Measurements from ENCODE around the gene MSH3.

MSH3 gene

GRCh38 chr5:80860924-80861613 is 206.6 kb downstream of the MSH3 start:
- H4K20me1 ChIP-seq: no peaks in the 10 kb centered on the region
- no peak overlapping the region for H3K9ac ChIP-seq
- TF ChIP-seq Cebpa-rat (IDR thresholded peaks at IDR 0.05): no peak
- no peak overlapping the region for H3K27ac ChIP-seq
- 0 out of 20 replicates have a peak, but pooled peaks cover 0 to 8% (median 0%) of the 10 kb centered on the region in 10 experiments for H3K4me1 ChIP-seq
- no peak overlapping the region for H3K4me3 ChIP-seq
- peaks cover 15 to 39% (median 28%) of the 10 kb centered on the region in 11 experiments for H3K9me3 ChIP-seq (replicated peaks in 1 of 11)
- peak overlapping the region in 1 of 11 experiments; percentile 17; a peak in 1 of 22 replicates for H3K4me2 ChIP-seq
- no peaks in the 10 kb centered on the region for H3K27me3 ChIP-seq
- peaks cover 26 to 84% (median 63%) of the 10 kb centered on the region in 11 experiments for H3K36me3 ChIP-seq

- Histone ChIP-seq H3K4me2 (no peak overlapping the region), H3K9ac (no peak overlapping the region), H3K36me3 (peaks cover 29 to 85% (median 60%) of the 10 kb centered on the region in 11 experiments), H4K20me1 (no peaks in the 10 kb centered on the region), H3K4me1 (peaks cover 0 to 8% (median 0%) of the 10 kb centered on the region in 10 experiments; a peak in 1 of 20 replicates), H3K27me3 (no peaks in the 10 kb centered on the region), H3K4me3 (no peak overlapping the region), H3K9me3 (replicated peaks in 1 of 11) (peaks cover 0 to 25% (median 9%) of the 10 kb centered on the region in 11 experiments; a peak in 11 of 22 replicates), H3K27ac (no peak overlapping the region)
- TF ChIP-seq Cebpa-rat (IDR thresholded peaks at IDR 0.05): no peak
Measured at GRCh38 chr5:80863708-80864107, 209.3 kb downstream of the MSH3 start.

- Histone ChIP-seq H3K9me3 (replicated peaks in 1 of 11) (peaks cover 0 to 21% (median 7%) of the 10 kb centered on the region in 11 experiments; a peak in 10 of 22 replicates), H3K27ac (no peak overlapping the region), H3K9ac (no peak overlapping the region), H3K4me2 (no peak overlapping the region), H4K20me1 (no peaks in the 10 kb centered on the region), H3K36me3 (peaks cover 29 to 86% (median 60%) of the 10 kb centered on the region in 11 experiments), H3K27me3 (no peaks in the 10 kb centered on the region), H3K4me3 (no peak overlapping the region), H3K4me1 (peaks cover 0 to 8% (median 0%) of the 10 kb centered on the region in 10 experiments; a peak in 1 of 20 replicates)
- TF ChIP-seq Cebpa-rat (IDR thresholded peaks at IDR 0.05): no peak
Measured at GRCh38 chr5:80864109-80864508, 209.7 kb downstream of the MSH3 start.

- Histone ChIP-seq H4K20me1 (no peaks in the 10 kb centered on the region), H3K27me3 (no peaks in the 10 kb centered on the region), H3K36me3 (peaks cover 29 to 78% (median 56%) of the 10 kb centered on the region in 11 experiments), H3K9ac (no peak overlapping the region), H3K4me3 (no peak overlapping the region), H3K9me3 (replicated peaks in 1 of 11) (peaks cover 0 to 15% (median 5%) of the 10 kb centered on the region in 11 experiments; a peak in 7 of 22 replicates), H3K4me2 (no peak overlapping the region), H3K4me1 (peaks cover 0 to 8% (median 0%) of the 10 kb centered on the region in 10 experiments; a peak in 1 of 20 replicates), H3K27ac (no peak overlapping the region)
- no peak for TF ChIP-seq Cebpa-rat (IDR thresholded peaks at IDR 0.05)
Measured at GRCh38 chr5:80864706-80865435, 210.4 kb downstream of the MSH3 start.

GRCh38 chr5:80865551-80865950 is 211.1 kb downstream of the MSH3 start:
- H3K4me3 ChIP-seq: no peak overlapping the region
- no peak for TF ChIP-seq Cebpa-rat (IDR thresholded peaks at IDR 0.05)
- H3K4me2 ChIP-seq: no peak overlapping the region
- peaks cover 0 to 11% (median 4%) of the 10 kb centered on the region in 11 experiments; a peak in 7 of 22 replicates for H3K9me3 ChIP-seq (replicated peaks in 1 of 11)
- H3K9ac ChIP-seq: no peak overlapping the region
- H3K27me3 ChIP-seq: no peaks in the 10 kb centered on the region
- no peak overlapping the region for H3K27ac ChIP-seq
- H4K20me1 ChIP-seq: no peaks in the 10 kb centered on the region
- H3K36me3 ChIP-seq: peaks cover 35 to 77% (median 53%) of the 10 kb centered on the region in 11 experiments
- peaks cover 0 to 7% (median 0%) of the 10 kb centered on the region in 10 experiments; a peak in 1 of 20 replicates for H3K4me1 ChIP-seq

GRCh38 chr5:80866371-80866770 is 211.9 kb downstream of the MSH3 start:
- Histone ChIP-seq H3K4me3 (no peak overlapping the region), H3K9ac (no peak overlapping the region), H3K9me3 (replicated peaks in 1 of 11) (peaks cover 0 to 11% (median 0%) of the 10 kb centered on the region in 11 experiments; a peak in 3 of 22 replicates), H3K36me3 (peaks cover 39 to 71% (median 52%) of the 10 kb centered on the region in 11 experiments), H3K4me2 (no peak overlapping the region), H3K27me3 (no peaks in the 10 kb centered on the region), H3K4me1 (no peaks in the 10 kb centered on the region; a peak in 1 of 20 replicates), H3K27ac (no peak overlapping the region), H4K20me1 (no peaks in the 10 kb centered on the region)
- no peak for TF ChIP-seq Cebpa-rat (IDR thresholded peaks at IDR 0.05)

GRCh38 chr5:80867233-80867632 is 212.8 kb downstream of the MSH3 start:
- Histone ChIP-seq H3K27me3 (no peaks in the 10 kb centered on the region), H3K4me3 (no peak overlapping the region), H4K20me1 (no peaks in the 10 kb centered on the region), H3K36me3 (peaks cover 41 to 71% (median 52%) of the 10 kb centered on the region in 11 experiments), H3K9me3 (replicated peaks in 1 of 11) (peaks cover 0 to 11% (median 0%) of the 10 kb centered on the region in 11 experiments; a peak in 3 of 22 replicates), H3K9ac (no peak overlapping the region), H3K4me2 (no peak overlapping the region), H3K27ac (no peak overlapping the region), H3K4me1 (no peaks in the 10 kb centered on the region; a peak in 1 of 20 replicates)
- no peak for TF ChIP-seq Cebpa-rat (IDR thresholded peaks at IDR 0.05)

GRCh38 chr5:80870442-80870841 is 216.0 kb downstream of the MSH3 start:
- H3K9ac ChIP-seq: no peak overlapping the region
- no peak overlapping the region for H3K27ac ChIP-seq
- H3K4me2 ChIP-seq: no peak overlapping the region
- H3K36me3 ChIP-seq: peaks cover 45 to 78% (median 66%) of the 10 kb centered on the region in 11 experiments
- TF ChIP-seq Cebpa-rat (IDR thresholded peaks at IDR 0.05): no peak
- H3K4me3 ChIP-seq: no peak overlapping the region
- H3K4me1 ChIP-seq: no peaks in the 10 kb centered on the region; a peak in 1 of 20 replicates
- no peaks in the 10 kb centered on the region for H4K20me1 ChIP-seq
- no peaks in the 10 kb centered on the region for H3K27me3 ChIP-seq
- peaks cover 0 to 11% (median 0%) of the 10 kb centered on the region in 11 experiments; a peak in 3 of 22 replicates for H3K9me3 ChIP-seq (replicated peaks in 1 of 11)

GRCh38 chr5:80871541-80871961 is 217.1 kb downstream of the MSH3 start:
- no peak for TF ChIP-seq Cebpa-rat (IDR thresholded peaks at IDR 0.05)

More at GRCh38 chr5:80871541-80871961, 217.1 kb downstream of the MSH3 start:
- Histone ChIP-seq H3K9ac (no peak overlapping the region), H3K36me3 (peaks cover 42 to 78% (median 65%) of the 10 kb centered on the region in 11 experiments), H3K27ac (no peak overlapping the region), H4K20me1 (no peaks in the 10 kb centered on the region), H3K4me2 (no peak overlapping the region), H3K4me1 (no peaks in the 10 kb centered on the region; a peak in 1 of 20 replicates), H3K27me3 (no peaks in the 10 kb centered on the region), H3K4me3 (no peak overlapping the region), H3K9me3 (replicated peaks in 1 of 11) (peaks cover 0 to 11% (median 0%) of the 10 kb centered on the region in 11 experiments; a peak in 3 of 22 replicates)
